H1 (cell line): Measurements from ENCODE around the gene MARK1. TPM values are rescaled to one million over a fixed set of nuclear protein-coding genes. Genes with fewer than 3 reads are reported as not detected.

Experiments
- CTCF ChIA-PET: fragments of 300-600 bp; sonication (Branson Sonifier 250); formaldehyde crosslinking; loops from one replicate; lab custom pipeline; 2021; ENCODE audit not compliant: partially characterized antibody; lab: Charles Lee
- POLR2A ChIA-PET: fragments of 300-600 bp; sonication (Branson Sonifier 250); formaldehyde crosslinking; loops from one replicate; lab custom pipeline; 2021; ENCODE audit warnings: inconsistent platforms; ENCODE audit not compliant: partially characterized antibody; lab: Charles Lee
- DNase-seq, 2 experiments: peaks; one replicate each; pipeline versions ENCODE4 v3.0.0 to v3.0.0-alpha.2; 2010 to 2022; ENCODE audit warnings: low spot score in 2 of 2, low read depth in 1 of 2, mixed read lengths in 1 of 2
- FAIRE-seq: peaks from 2 replicates; lab custom pipeline; 2011; peaks lifted over from hg19 to GRCh38; lab: Jason Lieb, UNC
- H2AFZ ChIP-seq: 2 replicates; pipeline ENCODE4 v1.8.1; 2012; ENCODE audit warnings: low read length, inconsistent platforms
- H2AK5ac ChIP-seq: 2 replicates; pipeline ENCODE4 v1.6.1; 2013; ENCODE audit warnings: low read depth, low read length
- H2BK120ac ChIP-seq: replicated peaks from 2 replicates; pipeline ENCODE3; 2013; ENCODE audit warnings: low read depth, low read length, inconsistent platforms
- H2BK12ac ChIP-seq: 2 replicates; pipeline ENCODE4 v1.6.1; 2013; ENCODE audit warnings: low read depth, low read length
- H2BK15ac ChIP-seq: 2 replicates; pipeline ENCODE4 v1.6.1; 2013; ENCODE audit warnings: low read length
- H2BK20ac ChIP-seq: 2 replicates; pipeline ENCODE4 v1.6.1; 2013; ENCODE audit warnings: low read length
- H2BK5ac ChIP-seq: 2 replicates; pipeline ENCODE4 v1.6.1; 2013; ENCODE audit warnings: low read depth, low read length
- H3K14ac ChIP-seq: 2 replicates; pipeline ENCODE4 v1.6.1; 2013; ENCODE audit warnings: inconsistent platforms; ENCODE audit not compliant: insufficient read length
- H3K18ac ChIP-seq: 2 replicates; pipeline ENCODE4 v1.6.1; 2013; ENCODE audit warnings: low read length; ENCODE audit errors: extremely low read depth
- H3K23ac ChIP-seq: 2 replicates; pipeline ENCODE4 v1.6.1; 2013; ENCODE audit warnings: inconsistent platforms; ENCODE audit not compliant: insufficient read length
- H3K23me2 ChIP-seq: 2 replicates; pipeline ENCODE4 v1.6.1; 2013; ENCODE audit warnings: low read depth, low read length
- H3K27ac ChIP-seq: 2 replicates; pipeline ENCODE4 v1.6.1; 2011; ENCODE audit warnings: low read depth, low read length, inconsistent platforms
- H3K27me3 ChIP-seq, 4 experiments: replicated peaks in 1 of 4; 1 replicate in 1 of 4; 2 replicates in 3 of 4; pipeline versions ENCODE4 v1.6.1 to v1.8.1; 2011 to 2013; ENCODE audit warnings: low read length in 3 of 4, mild to moderate bottlenecking in 3 of 4, inconsistent platforms in 2 of 4, mixed read lengths in 2 of 4, moderate library complexity in 1 of 4; ENCODE audit not compliant: control insufficient read depth in 3 of 4, insufficient read depth in 3 of 4; ENCODE audit errors: extremely low read depth in 1 of 4
- H3K36me3 ChIP-seq, 4 experiments: 2 replicates each; pipeline versions ENCODE4 v1.6.1 to v1.8.1; 2011 to 2013; ENCODE audit warnings: mild to moderate bottlenecking in 4 of 4, low read length in 3 of 4, moderate library complexity in 2 of 4, control low read depth in 1 of 4, inconsistent platforms in 1 of 4; ENCODE audit not compliant: insufficient read depth in 4 of 4, control insufficient read depth in 2 of 4
- H3K4ac ChIP-seq: replicated peaks from 2 replicates; pipeline ENCODE3; 2013; ENCODE audit warnings: low read length, low read depth, mixed read lengths, inconsistent platforms; ENCODE audit not compliant: insufficient read length
- H3K4me1 ChIP-seq, 4 experiments: replicated peaks in 1 of 4; 1 replicate in 1 of 4; 2 replicates in 3 of 4; pipeline versions ENCODE4 v1.6.1 to v1.8.1; 2011 to 2013; ENCODE audit warnings: low read length in 3 of 4, inconsistent platforms in 2 of 4, mixed read lengths in 1 of 4; ENCODE audit not compliant: insufficient read depth in 4 of 4, control insufficient read depth in 3 of 4
- H3K4me2 ChIP-seq, 2 experiments: 2 replicates each; pipeline versions ENCODE4 v1.6.1 to v1.8.1; 2011 to 2013; ENCODE audit warnings: low read depth in 2 of 2, low read length in 2 of 2, control low read depth in 1 of 2, inconsistent platforms in 1 of 2, mild to moderate bottlenecking in 1 of 2; ENCODE audit not compliant: insufficient read depth in 1 of 2
- H3K4me3 ChIP-seq, 4 experiments: fragments of 200-600, 300-600 bp in 1 of 4; sonication (generic), shearing (Covaris generic), sonication (Bioruptor Twin) in 1 of 4; 2 replicates each; pipeline versions ENCODE4 v1.5.1 to v1.8.1; 2011 to 2016; ENCODE audit warnings: low read length in 4 of 4, low read depth in 3 of 4, control low read depth in 2 of 4, inconsistent platforms in 2 of 4, mild to moderate bottlenecking in 2 of 4, mixed read lengths in 1 of 4, moderate library complexity in 1 of 4; ENCODE audit not compliant: insufficient read depth in 2 of 4; ENCODE audit errors: extremely low read depth in 1 of 4
- H3K56ac ChIP-seq: replicated peaks from 2 replicates; pipeline ENCODE3; 2013; ENCODE audit warnings: low read depth, mild to moderate bottlenecking, mixed read lengths, low read length, inconsistent platforms; ENCODE audit not compliant: insufficient read length
- H3K79me1 ChIP-seq: 2 replicates; pipeline ENCODE4 v1.6.1; 2013; ENCODE audit warnings: low read depth, low read length, control low read depth
- H3K79me2 ChIP-seq, 2 experiments: 2 replicates each; pipeline versions ENCODE4 v1.6.1 to v1.8.1; 2012 to 2013; ENCODE audit warnings: low read length in 2 of 2, mild to moderate bottlenecking in 2 of 2, inconsistent platforms in 1 of 2; ENCODE audit not compliant: insufficient read depth in 2 of 2, control insufficient read depth in 1 of 2
- H3K9ac ChIP-seq, 4 experiments: replicated peaks in 1 of 4; 1 replicate in 1 of 4; 2 replicates in 3 of 4; pipeline versions ENCODE4 v1.6.1 to v1.8.1; 2011 to 2013; ENCODE audit warnings: low read depth in 3 of 4, low read length in 3 of 4, control low read depth in 2 of 4, mild to moderate bottlenecking in 2 of 4, moderate library complexity in 2 of 4, inconsistent platforms in 1 of 4; ENCODE audit errors: extremely low read depth in 1 of 4
- H3K9me3 ChIP-seq, 2 experiments: 2 replicates each; pipeline versions ENCODE4 v1.6.1 to v1.8.1; 2012 to 2013; ENCODE audit warnings: mild to moderate bottlenecking in 2 of 2, moderate library complexity in 2 of 2, control low read depth in 1 of 2, inconsistent platforms in 1 of 2, low read depth in 1 of 2, low read length in 1 of 2, mixed read lengths in 1 of 2; ENCODE audit not compliant: insufficient read depth in 2 of 2
- H4K20me1 ChIP-seq, 2 experiments: replicated peaks in 1 of 2; 2 replicates each; pipeline versions ENCODE3 to v1.8.1; 2011 to 2013; ENCODE audit warnings: inconsistent platforms in 2 of 2, low read length in 2 of 2, mild to moderate bottlenecking in 1 of 2; ENCODE audit not compliant: insufficient read depth in 2 of 2, control insufficient read depth in 1 of 2
- H4K5ac ChIP-seq: 2 replicates; pipeline ENCODE4 v1.6.1; 2013; ENCODE audit warnings: low read length, low read depth, mixed read lengths, inconsistent platforms; ENCODE audit not compliant: insufficient read length
- H4K8ac ChIP-seq: 2 replicates; pipeline ENCODE4 v1.8.0; 2013; ENCODE audit warnings: mild to moderate bottlenecking, moderate library complexity, low read length, inconsistent platforms; ENCODE audit not compliant: insufficient read depth; ENCODE audit errors: extremely low read depth
- H4K91ac ChIP-seq: replicated peaks from 2 replicates; pipeline ENCODE3; 2013; ENCODE audit warnings: low read length, mixed read lengths, inconsistent platforms; ENCODE audit not compliant: insufficient read length
- CBX5 ChIP-seq: fragments of 300-800, 300-1000 bp; sonication (generic); IDR thresholded peaks from 2 replicates; pipeline ENCODE4 v1.7.1; 2016; ENCODE audit warnings: antibody characterized with exemption, low read length, low read depth
- CEBPB ChIP-seq: IDR thresholded peaks from 2 replicates; pipeline ENCODE4 v1.6.1; 2012; ENCODE audit warnings: low read depth, low read length
- CHD2 ChIP-seq: IDR thresholded peaks from 2 replicates; pipeline ENCODE4 v1.6.1; 2012; ENCODE audit warnings: low read length, improper control_type of control experiment
- GABPA ChIP-seq: IDR thresholded peaks from 2 replicates; pipeline ENCODE4 v1.6.1; 2011; ENCODE audit warnings: mild to moderate bottlenecking, low read length, moderate library complexity, borderline replicate concordance; ENCODE audit not compliant: insufficient read depth
- KDM1A ChIP-seq: fragments of 200-600, 300-600 bp; sonication (generic); IDR thresholded peaks from 2 replicates; pipeline ENCODE4 v1.7.1; 2016; ENCODE audit warnings: mild to moderate bottlenecking, low read length, borderline replicate concordance
- KDM4A ChIP-seq: IDR thresholded peaks from one replicate; pipeline ENCODE4 v1.7.1; 2012; ENCODE audit warnings: low read depth, mild to moderate bottlenecking, moderate library complexity, low read length, inconsistent platforms; ENCODE audit not compliant: severe bottlenecking
- MAFK ChIP-seq: IDR thresholded peaks from 2 replicates; pipeline ENCODE4 v1.6.1; 2012; ENCODE audit warnings: low read depth, mild to moderate bottlenecking, improper control_type of control experiment, low read length
- NANOG ChIP-seq: IDR thresholded peaks from 2 replicates; pipeline ENCODE4 v1.6.1; 2011; ENCODE audit warnings: low read length, low read depth, mild to moderate bottlenecking, inconsistent platforms; ENCODE audit not compliant: insufficient read depth, poor library complexity, severe bottlenecking
- POLR2A ChIP-seq, 2 experiments: IDR thresholded peaks; 1 replicate in 1 of 2; 2 replicates in 1 of 2; pipeline ENCODE4 v1.6.1; 2011; ENCODE audit warnings: low read depth in 2 of 2, low read length in 2 of 2, mild to moderate bottlenecking in 2 of 2; ENCODE audit errors: control extremely low read depth in 1 of 2
- POLR2AphosphoS5 ChIP-seq: IDR thresholded peaks from 2 replicates; pipeline ENCODE4 v1.6.1; 2011; ENCODE audit warnings: low read depth, low read length
- RAD21 ChIP-seq, 2 experiments: IDR thresholded peaks in 1 of 2; conservative IDR thresholded peaks in 1 of 2; 2 replicates each; pipeline ENCODE4 v1.6.1; 2011; ENCODE audit warnings: low read depth in 2 of 2, low read length in 2 of 2, improper control_type of control experiment in 1 of 2, inconsistent platforms in 1 of 2, mild to moderate bottlenecking in 1 of 2, moderate library complexity in 1 of 2
- SRF ChIP-seq: IDR thresholded peaks from 2 replicates; pipeline ENCODE4 v1.6.1; 2011; ENCODE audit warnings: mild to moderate bottlenecking, low read depth, low read length, moderate library complexity
- TBP ChIP-seq: IDR thresholded peaks from 2 replicates; pipeline ENCODE4 v1.6.1; 2011; ENCODE audit warnings: low read depth, low read length, improper control_type of control experiment
- WGBS, 2 experiments: shearing (Covaris generic) in 1 of 2; methylation state at CpG; one replicate each; pipeline versions ENCODE4 v1.1.6 to v1.1.7; 2013 to 2015; ENCODE audit warnings: low lambda C conversion rate in 2 of 2, mixed read lengths in 2 of 2, inconsistent platforms in 1 of 2, low coverage in 1 of 2, missing lambda C conversion rate in 1 of 2; ENCODE audit not compliant: insufficient replicate concordance in 2 of 2, insufficient coverage in 1 of 2, insufficient read length in 1 of 2; ENCODE audit errors: extremely low coverage in 1 of 2, missing lambda C conversion rate in 1 of 2; 5-methylcytosine and 5-hydroxymethylcytosine counted together
- polyA plus RNA-seq, 7 experiments: library from polyadenylated mRNA; depleted of rRNA in 3 of 7; stranded (reverse) in 5 of 7; unstranded in 2 of 7; fragments of >200 nt in 5 of 7; fragments of 200-250 nt in 2 of 7; gene quantifications; 1 replicate in 5 of 7; 2 replicates in 1 of 7; 4 replicates in 1 of 7; pipeline versions ENCODE4 v1.2.1 to v1.2.3, GENCODE V29; 2011 to 2013; ENCODE audit warnings: missing spikeins in 2 of 7, mixed read lengths in 2 of 7
- total RNA-seq: library from RNA; stranded (reverse); fragmentation: NEBNext Ultra II Directional; extraction: Animal tissue kit (Norgen Biotek cat#: 25700); gene quantifications from 2 replicates; pipeline ENCODE4 v1.2.1, GENCODE V29; 2021

The MARK1 gene
- total and polyA plus RNA-seq, 2 of the 8 experiments (the other 6 are each of a cell fraction or from before 2014, with no cell fraction given), result 5.5 to 20.5 TPM

DNA sequence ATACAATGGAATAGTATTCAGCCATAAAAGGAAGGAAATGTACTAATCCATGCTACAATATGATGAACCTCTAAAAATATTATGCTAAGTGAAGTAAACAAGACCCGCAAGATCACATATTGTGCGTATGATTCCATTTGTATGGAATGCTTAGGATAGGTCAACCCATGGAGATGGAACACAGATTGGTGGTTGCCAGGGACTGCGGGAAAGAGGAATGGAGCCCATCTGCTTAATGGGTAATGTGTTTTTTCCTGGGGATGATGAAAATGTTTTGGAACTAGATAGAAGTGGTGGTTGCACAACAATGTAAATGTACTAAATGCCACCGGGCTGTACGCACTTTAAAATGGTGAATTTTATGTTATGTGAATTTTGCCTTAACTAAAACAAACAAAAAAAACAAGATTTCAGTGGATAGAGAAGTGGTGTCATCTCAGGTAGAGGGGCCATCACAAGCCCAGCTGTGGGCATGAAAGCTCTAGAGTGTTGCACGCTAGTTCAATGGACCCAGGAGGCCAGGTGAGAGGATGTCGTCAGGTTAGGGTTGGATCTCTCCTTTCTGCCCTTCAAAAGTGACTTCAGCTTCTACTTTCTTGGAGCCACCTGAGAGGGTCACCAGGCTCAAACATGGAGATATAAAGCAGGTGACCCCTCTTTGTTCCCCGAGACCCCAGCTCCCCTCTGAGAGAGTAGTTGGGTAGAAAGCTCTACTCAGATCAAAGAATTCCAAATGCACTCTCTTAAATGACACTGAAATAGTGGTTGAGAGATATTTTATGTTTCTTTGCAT is 164.7 kb downstream of the MARK1 start:
- no peak for DNase-seq
- Histone ChIP-seq H3K79me1 (no peaks in the 10 kb centered on the region), H3K23me2 (peaks cover 4% of the 10 kb centered on the region), H3K4me2 (no peak overlapping the region), H4K5ac (no peak overlapping the region), H2AFZ (no peak overlapping the region), H3K18ac (no peak overlapping the region), H2AK5ac (no peak overlapping the region), H3K79me2 (no peaks in the 10 kb centered on the region), H2BK120ac (no peak overlapping the region), H3K4me1 (peaks cover 0 to 3% (median 1%) of the 10 kb centered on the region in 4 experiments; a peak in 3 of 7 replicates), H3K4me3 (no peak overlapping the region), H3K14ac (no peak overlapping the region), H2BK5ac (no peak overlapping the region), H4K8ac (no peak overlapping the region), H3K9ac (no peak overlapping the region), H3K27me3 (peaks cover 0 to 22% (median 14%) of the 10 kb centered on the region in 4 experiments; a peak in 6 of 7 replicates), H3K4ac (no peak overlapping the region), H3K9me3 (no peaks in the 10 kb centered on the region), H3K56ac (no peak overlapping the region), H4K20me1 (peaks cover 0 to 2% of the 10 kb centered on the region in 2 experiments), H4K91ac (no peak overlapping the region), H2BK15ac (no peak overlapping the region), H2BK12ac (no peak overlapping the region), H3K27ac (no peak overlapping the region), H2BK20ac (no peak overlapping the region), H3K36me3 (no peaks in the 10 kb centered on the region), H3K23ac (no peak overlapping the region)
- WGBS, 2 experiments, result 88% methylated on average over 8 of the region's 8 CpGs; no CpG with 5 or more reads in 1 of the 2 experiments
- ChIA-PET CTCF (interaction anchor here (0.9 to 7.2 kb wide), 14 partner anchors 8 to 396 kb away, joined by 3 to 36 read pairs (median 4); no protein-coding TSS in a partner anchor), POLR2A (interaction anchor here (0.7 to 2.5 kb wide), 6 partner anchors 9 to 93 kb away, joined by 3 to 8 read pairs (median 4); partner anchors contain the start of genes MTARC1 and MTARC2)
- no peak for FAIRE-seq
- TF ChIP-seq SRF (no peak), RAD21 (IDR thresholded peaks at IDR 0.05 in 1 of 2, conservative IDR thresholded peaks at IDR 0.05 in 1 of 2; ENCODE audit: low read depth in 2 of 2, low read length in 2 of 2) (no peak), POLR2AphosphoS5 (no peak), POLR2A (IDR thresholded peaks at IDR 0.05; ENCODE audit: control extremely low read depth in 1 of 2, low read depth in 2 of 2, low read length in 2 of 2) (no peak), NANOG (no peak), CBX5 (no peak), KDM4A (no peak), KDM1A (no peak), MAFK (no peak), CHD2 (no peak), CEBPB (no peak), GABPA (no peak), TBP (no peak)
